GM21576 (cell line): ENCODE measurements around the gene UBE2S.
A peak's percentile ranks its signal among the peaks of the same experiment; 100 is the strongest.
"Not testable (repeated sequence)": the region's sequence is repeated elsewhere in the genome, so short reads cannot be mapped to it uniquely, and the experiment has no call there.

Source experiments
- ATAC-seq: cut with Tn5 transposase; IDR thresholded peaks from one replicate; pipeline ENCODE4 v1.9.1; 2021; ENCODE audit warnings: mild to moderate bottlenecking, moderate library complexity; ENCODE audit not compliant: unreplicated experiment

Gene UBE2S

DNA sequence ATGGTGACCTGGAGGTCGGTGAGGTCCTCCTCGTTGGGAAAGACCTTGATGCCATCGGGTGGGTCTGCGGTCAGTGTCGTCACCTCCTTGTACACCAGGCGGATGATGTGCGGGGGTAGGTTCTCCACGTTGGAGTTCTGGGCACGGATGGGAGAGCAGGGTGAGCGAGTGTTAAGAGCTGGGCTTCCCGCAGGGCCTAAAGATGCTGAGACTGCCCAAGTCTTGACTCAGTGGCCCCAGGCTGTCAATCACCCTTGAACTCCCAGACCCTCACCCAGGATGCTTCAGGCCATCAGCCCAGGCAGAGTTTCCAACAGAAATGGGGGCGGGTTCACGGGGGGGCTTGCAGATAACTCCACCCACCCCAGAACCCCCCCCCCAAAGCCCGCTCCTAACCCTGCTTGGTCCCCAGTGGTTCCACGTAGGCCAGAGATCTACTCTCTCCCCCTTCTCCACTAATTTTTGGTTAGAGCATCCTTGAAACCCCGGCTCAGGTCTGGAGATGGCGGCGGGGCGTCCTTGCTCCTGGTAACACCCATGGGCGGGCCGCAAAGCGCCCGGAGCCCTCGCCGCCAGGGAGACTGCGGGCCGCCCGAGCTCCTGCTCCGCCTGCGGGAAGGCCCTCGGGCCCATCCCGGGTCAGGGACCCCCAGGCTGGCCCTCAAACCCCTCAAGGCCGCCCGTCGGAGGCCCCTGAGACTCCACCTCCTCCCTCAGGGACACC, 600 bp downstream of the UBE2S start:
- no peak for ATAC-seq

DNA sequence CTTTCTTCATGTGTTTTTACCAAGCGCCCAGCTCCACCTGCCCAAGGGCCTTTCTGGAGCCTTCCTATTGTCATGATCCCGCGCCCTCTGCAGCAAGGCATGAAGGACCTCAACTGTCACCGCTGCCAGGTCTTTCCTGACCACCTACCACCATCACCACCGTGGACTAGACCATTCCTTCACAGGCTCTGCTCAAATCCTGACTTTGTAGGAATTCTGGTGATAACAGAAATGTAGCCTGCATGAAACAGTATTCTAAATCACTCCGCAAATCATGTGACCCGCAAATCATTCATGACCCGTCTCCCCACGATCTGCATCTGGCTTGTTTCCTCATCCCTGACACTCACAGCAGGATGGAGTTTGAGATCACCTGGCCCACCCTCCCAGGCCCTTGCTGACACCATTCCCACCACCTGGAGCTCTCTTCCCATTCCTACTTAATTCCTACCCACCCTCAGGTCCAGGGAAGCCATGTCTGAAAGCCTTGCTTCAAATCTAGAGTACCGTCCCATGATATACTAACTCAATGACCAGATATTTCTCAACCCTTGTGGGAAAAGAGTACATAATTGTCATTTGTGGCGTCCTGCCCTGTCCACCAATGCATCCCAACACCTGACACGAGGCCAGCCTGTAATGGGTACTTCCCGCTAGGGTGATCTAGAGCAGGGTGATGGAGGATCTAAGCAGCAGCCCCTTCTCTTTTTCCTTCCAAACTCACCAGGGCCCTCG, 1.3 kb downstream of the UBE2S start:
- ATAC-seq, result no peak

GRCh38 chr19:55405638-55406037, 1.9 kb downstream of the UBE2S start:
- ATAC-seq, result no peak

DNA sequence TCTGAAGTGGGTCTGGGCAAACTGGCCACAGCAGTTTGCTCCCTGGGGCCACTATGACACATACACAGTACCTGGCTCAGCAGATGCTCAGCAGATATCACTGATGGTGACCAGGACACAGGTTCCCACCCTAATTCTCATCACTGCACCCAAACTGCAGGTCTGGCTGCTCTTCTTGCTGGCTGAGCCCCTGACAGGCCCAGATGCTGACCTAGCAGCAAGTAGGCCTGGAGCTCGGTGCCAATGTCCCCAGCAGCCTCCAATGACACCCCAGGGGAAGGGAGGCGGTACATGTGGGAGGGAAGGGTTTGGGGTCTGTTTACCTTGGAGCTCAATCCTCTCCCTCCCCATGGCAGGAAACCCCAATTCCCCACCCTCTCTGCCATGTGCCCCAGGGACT, 5.1 kb downstream of the UBE2S start:
- no peak for ATAC-seq

DNA sequence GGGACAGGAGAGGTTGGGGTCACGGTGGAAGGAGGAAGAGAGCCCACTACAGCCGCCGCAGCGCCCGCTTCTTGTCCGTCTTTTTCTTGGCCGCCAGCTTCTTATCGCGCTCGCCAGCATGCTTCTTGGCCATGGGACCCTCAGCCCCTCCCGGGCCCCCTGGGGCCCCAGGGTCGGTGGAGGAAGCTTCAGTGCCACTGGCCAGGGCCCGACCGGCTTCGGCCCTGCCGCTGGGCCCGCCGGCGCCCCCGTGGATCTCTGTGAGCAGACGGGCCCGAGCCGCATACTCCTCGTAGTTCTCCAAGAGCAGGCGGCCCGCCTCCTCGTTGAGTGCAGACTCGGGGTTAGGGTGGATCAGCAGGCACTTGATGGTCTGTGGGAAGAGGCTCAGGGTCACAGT, 6.2 kb downstream of the UBE2S start:
- not testable (repeated sequence) for ATAC-seq

DNA sequence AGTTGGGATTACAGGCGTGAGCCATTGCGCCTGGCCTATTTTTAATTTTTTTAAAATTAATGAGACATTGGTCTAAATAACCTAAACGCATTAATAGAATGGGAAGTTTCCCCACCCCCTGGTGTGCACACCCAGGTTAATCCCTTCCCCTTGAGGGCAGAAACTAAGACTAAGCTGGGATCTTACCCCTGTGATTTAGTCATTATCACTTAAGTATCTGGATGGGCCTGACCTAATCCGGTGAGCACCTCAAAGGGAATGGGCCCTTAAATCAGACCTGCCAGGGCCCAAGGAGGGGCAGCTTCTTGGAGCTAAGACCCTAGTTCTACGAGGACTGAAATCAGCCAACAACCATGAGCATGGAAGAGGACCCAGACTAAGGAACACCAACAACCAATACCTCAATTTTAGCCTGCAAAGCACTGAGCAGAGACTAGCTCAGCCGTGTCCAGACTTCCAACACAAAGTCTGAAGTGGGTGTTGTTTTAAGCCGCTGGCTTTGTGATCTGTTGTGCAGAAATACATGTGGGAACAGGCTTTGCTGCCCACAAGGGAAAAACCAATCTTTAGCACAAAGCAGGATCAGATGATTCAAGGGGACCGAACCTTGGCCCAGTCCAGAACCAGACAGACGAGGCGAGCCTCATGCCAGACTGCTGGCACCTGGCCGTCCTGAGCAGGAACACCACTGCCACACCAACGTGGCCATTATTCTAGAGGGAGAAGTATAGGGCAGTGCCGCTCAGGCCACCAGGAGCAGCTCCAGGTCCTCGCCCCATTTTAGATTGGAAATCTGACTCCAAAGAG, 7.1 kb downstream of the UBE2S start:
- ATAC-seq, result no peak

GRCh38 chr19:55398200-55398925, 9.2 kb downstream of the UBE2S start:
- no peak for ATAC-seq

- no peak for ATAC-seq
These were observed 14.5 kb downstream of the UBE2S start for GRCh38 chr19:55392820-55393761.

DNA sequence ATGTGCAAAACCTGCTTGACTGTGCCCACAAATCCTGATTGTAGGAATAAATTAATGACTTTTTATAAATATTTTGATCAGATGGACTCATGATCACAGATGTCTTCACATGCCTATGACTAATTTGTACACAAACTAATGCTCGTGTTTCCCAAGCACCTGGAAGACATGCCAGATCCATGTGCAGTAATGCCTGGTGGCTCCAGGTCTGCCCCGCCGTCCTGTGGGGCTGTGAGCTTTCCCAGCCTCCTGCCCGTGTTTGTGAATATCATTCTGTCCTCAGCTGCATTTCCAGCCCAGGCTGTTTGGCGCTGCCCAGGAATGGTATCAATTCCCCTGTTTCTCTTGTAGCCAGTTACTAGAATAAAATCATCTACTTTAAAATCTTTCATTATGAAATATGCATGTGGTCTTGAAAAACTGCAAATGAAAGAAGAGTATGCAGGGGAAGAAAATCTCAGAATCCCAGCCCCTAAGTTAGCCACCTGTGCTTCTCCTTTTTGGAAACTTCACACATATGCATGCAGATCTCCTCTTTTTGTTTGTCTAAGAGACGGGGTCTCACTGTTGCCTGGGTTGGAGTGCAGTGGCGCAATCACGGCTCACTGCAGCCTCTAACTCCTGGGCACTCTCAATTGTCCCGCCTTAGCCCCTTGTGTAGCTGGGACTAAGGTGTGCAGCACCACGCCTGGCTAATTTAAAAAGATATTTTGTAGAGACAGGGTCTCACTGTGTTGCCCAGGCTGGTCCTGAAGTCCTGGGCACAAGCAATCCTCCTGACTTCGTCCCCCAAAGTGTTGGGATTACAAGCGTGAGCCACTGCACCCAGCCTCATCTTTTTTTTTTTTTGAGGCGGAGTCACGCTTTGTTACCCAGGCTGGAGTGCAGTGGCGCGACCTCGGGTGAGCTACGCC, 15.6 kb downstream of the UBE2S start:
- ATAC-seq, result no peak

DNA sequence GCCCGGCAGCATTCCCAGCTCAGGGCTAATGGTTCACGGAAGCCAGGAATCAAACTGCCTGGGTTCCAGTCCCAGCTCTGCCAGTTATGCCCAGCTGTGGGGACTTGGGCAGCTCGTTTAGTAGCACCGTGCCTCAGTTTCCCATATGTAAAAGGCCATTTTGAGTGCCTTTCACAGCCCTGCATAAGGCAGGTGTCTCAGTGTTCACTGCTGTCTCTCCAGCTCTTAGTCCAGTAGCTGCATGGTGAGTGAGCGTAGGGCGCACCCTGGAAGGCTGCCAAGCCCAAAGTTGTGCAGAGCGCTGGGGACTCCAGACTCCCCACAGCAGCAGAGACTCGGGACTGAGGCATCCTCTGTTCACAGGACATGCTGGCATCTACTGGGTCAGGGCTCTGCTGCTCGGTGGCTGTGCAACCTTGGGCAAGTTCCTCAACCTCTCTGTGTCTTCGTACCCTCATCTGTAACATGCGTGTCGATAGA, 16.4 kb downstream of the UBE2S start:
- ATAC-seq, result no peak

DNA sequence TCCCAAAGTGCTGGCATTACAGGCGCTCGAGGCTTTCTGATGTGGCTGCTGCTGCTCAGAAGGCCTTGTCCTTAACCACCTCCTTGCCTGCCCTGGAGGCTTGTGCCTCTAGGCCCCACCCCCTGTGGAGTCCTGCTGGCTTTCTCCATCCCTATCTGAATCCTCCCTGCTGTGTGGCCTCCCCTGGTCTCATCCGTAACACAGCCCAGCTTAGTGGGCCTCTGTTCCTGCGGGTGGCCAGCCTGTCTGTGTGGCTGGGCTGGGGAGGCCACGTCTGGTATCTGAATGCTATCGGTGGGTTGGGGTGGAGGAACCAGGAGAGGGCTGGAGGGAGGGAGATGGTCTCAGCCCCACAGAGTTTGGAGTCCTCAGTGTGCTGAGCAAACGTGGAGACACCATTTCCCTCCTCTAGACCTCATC, 17.1 kb downstream of the UBE2S start:
- no peak for ATAC-seq

- ATAC-seq, result no peak
These were observed 17.9 kb downstream of the UBE2S start for GRCh38 chr19:55389386-55390317.

DNA sequence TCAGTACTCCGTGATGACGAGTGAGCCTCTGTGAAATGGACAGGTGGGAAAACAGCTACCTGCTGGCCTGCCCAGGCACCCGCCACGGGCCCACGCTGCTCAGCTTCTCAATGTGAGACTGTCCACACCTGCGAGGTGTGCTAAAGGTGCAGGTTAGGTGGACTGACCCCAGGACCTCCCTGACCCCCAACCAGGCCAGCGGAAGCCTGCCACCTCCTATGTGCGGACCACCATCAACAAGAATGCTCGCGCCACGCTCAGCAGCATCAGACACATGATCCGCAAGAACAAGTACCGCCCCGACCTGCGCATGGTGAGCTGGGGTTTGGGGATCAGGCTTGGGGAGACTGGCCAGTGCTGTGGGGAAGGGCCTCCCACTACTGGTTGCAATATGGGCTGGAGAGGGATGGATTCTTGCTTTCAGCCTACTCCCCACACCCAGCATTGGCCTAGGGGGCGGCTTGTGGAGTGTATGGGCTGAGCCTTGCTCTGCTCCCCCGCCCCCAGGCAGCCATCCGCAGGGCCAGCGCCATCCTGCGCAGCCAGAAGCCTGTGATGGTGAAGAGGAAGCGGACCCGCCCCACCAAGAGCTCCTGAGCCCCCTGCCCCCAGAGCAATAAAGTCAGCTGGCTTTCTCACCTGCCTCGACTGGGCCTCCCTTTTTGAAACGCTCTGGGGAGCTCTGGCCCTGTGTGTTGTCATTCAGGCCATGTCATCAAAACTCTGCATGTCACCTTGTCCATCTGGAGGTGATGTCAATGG, 19.7 kb downstream of the UBE2S start:
- no peak for ATAC-seq

DNA sequence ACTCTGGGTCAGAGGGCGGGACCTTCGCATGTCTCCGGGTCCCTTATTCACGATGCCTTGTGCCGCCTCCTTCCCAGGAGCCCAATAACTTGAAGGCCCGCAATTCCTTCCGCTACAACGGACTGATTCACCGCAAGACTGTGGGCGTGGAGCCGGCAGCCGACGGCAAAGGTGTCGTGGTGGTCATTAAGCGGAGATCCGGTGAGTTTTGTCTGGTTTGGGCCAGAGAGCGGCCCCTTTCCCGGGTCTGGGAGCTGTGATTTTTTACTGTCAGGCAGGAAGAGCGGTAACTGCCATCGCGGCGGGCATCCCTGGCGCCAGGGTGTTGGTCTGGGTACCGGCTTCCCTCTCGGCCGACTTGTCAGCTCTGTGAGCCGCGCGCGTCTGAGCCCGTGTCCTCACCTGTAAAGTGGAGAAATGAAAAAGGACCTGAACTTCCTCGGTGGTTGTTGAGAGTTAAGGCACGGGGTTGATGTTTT, 21.1 kb downstream of the UBE2S start:
- no peak for ATAC-seq

- ATAC-seq, result peak; percentile 57
These were observed 21.7 kb downstream of the UBE2S start, which contains the start of gene RPL28 for GRCh38 chr19:55385724-55386492. RPL28 (plus strand) TSS chr19:55385932; CDS start chr19:55386358, 426 bp downstream.
